ENCODE data around the gene CUX1. TPM values are rescaled to one million over a fixed set of nuclear protein-coding genes. Genes with fewer than 3 reads are reported as not detected.

CUX1 gene
- total RNA-seq, 2 experiments from 2014 or later = 35.6 to 38.0 TPM

- no peaks in the 10 kb centered on the region for H3K36me3 ChIP-seq (ENCODE audit: insufficient read depth, low read length)
- Mint-ChIP-seq H3K4me1 (ENCODE audit: low read depth) (peaks cover 14% of the 10 kb centered on the region), H3K27me3 (no peaks in the 10 kb centered on the region), H3K36me3 (ENCODE audit: low read depth) (no peaks in the 10 kb centered on the region), H3K9me3 (no peaks in the 10 kb centered on the region), H3K27ac (no peak overlapping the region), H3K4me3 (no peak overlapping the region)
- TF ChIP-seq CTCF (IDR thresholded peaks at IDR 0.05) = no peak
- H3K27me3 ChIP-seq (ENCODE audit: control insufficient read depth in 1 of 2, insufficient read depth in 2 of 2, low read length in 2 of 2) = no peaks in the 10 kb centered on the region
- CTCF ChIA-PET = no interaction called here
- ATAC-seq (ENCODE audit: poor library complexity) (no peak), DNase-seq (no peak)
- peaks cover 10% of the 10 kb centered on the region for H3K4me1 ChIP-seq (ENCODE audit: insufficient read depth, low read length)
- no peak overlapping the region for H3K4me3 ChIP-seq (ENCODE audit: low read length)
- H3K27ac ChIP-seq (ENCODE audit: low read depth in 1 of 2, low read length in 2 of 2) = no peak overlapping the region
- intact Hi-C loops (cut with DNase I, micrococcal nuclease) = no loop called here
- POLR2A ChIA-PET = no interaction called here
- H3K9me3 ChIP-seq (ENCODE audit: control insufficient read depth in 1 of 2, insufficient read depth in 1 of 2, low read length in 2 of 2) = no peaks in the 10 kb centered on the region
Measured at GRCh38 chr7:101993311-101993710, 175.9 kb downstream of the CUX1 start.

- H3K4me1 ChIP-seq (ENCODE audit: insufficient read depth, low read length) = peaks cover 5% of the 10 kb centered on the region
- no peaks in the 10 kb centered on the region for H3K9me3 ChIP-seq (ENCODE audit: control insufficient read depth in 1 of 2, insufficient read depth in 1 of 2, low read length in 2 of 2)
- no peak for ATAC-seq (ENCODE audit: poor library complexity)
- no peak overlapping the region for H3K4me3 ChIP-seq (ENCODE audit: low read length)
- H3K4me1 Mint-ChIP-seq (ENCODE audit: low read depth) = peaks cover 14% of the 10 kb centered on the region
- no peak for DNase-seq
- CTCF ChIA-PET = no interaction called here
- H3K27me3 ChIP-seq (ENCODE audit: control insufficient read depth in 1 of 2, insufficient read depth in 2 of 2, low read length in 2 of 2) = no peaks in the 10 kb centered on the region
- no peak for TF ChIP-seq CTCF (IDR thresholded peaks at IDR 0.05)
- no peaks in the 10 kb centered on the region for H3K36me3 Mint-ChIP-seq (ENCODE audit: low read depth)
- H3K27me3 Mint-ChIP-seq = no peaks in the 10 kb centered on the region
- no peak overlapping the region for H3K27ac Mint-ChIP-seq
- no peaks in the 10 kb centered on the region for H3K9me3 Mint-ChIP-seq
- POLR2A ChIA-PET = no interaction called here
- intact Hi-C loops (cut with DNase I, micrococcal nuclease) = no loop called here
- no peak overlapping the region for H3K4me3 Mint-ChIP-seq
- H3K27ac ChIP-seq (ENCODE audit: low read depth in 1 of 2, low read length in 2 of 2) = no peak overlapping the region
- no peaks in the 10 kb centered on the region for H3K36me3 ChIP-seq (ENCODE audit: insufficient read depth, low read length)
Measured at GRCh38 chr7:101995121-101995520, 177.7 kb downstream of the CUX1 start.

GRCh38 chr7:101996131-101996691 lies 178.8 kb downstream of the CUX1 start:
- Mint-ChIP-seq H3K9me3 (no peaks in the 10 kb centered on the region), H3K4me1 (ENCODE audit: low read depth) (peaks cover 5% of the 10 kb centered on the region), H3K4me3 (no peak overlapping the region), H3K27me3 (no peaks in the 10 kb centered on the region), H3K36me3 (ENCODE audit: low read depth) (no peaks in the 10 kb centered on the region), H3K27ac (no peak overlapping the region)
- Histone ChIP-seq H3K36me3 (ENCODE audit: insufficient read depth, low read length) (no peaks in the 10 kb centered on the region), H3K27me3 (ENCODE audit: control insufficient read depth in 1 of 2, insufficient read depth in 2 of 2, low read length in 2 of 2) (no peaks in the 10 kb centered on the region), H3K4me1 (ENCODE audit: insufficient read depth, low read length) (no peaks in the 10 kb centered on the region), H3K4me3 (ENCODE audit: low read length) (no peak overlapping the region), H3K27ac (ENCODE audit: low read depth in 1 of 2, low read length in 2 of 2) (no peak overlapping the region), H3K9me3 (ENCODE audit: control insufficient read depth in 1 of 2, insufficient read depth in 1 of 2, low read length in 2 of 2) (no peaks in the 10 kb centered on the region)
- TF ChIP-seq CTCF (IDR thresholded peaks at IDR 0.05) = no peak
- ChIA-PET POLR2A (no interaction called here), CTCF (no interaction called here)
- intact Hi-C loops (cut with DNase I, micrococcal nuclease) = no loop called here
- ATAC-seq (ENCODE audit: poor library complexity) (no peak), DNase-seq (no peak)
